H7 (cell line): ENCODE measurements around the gene RAET1E. TPM values are rescaled to one million over a fixed set of nuclear protein-coding genes. Genes with fewer than 3 reads are reported as not detected.
"Not testable (repeated sequence)": the region's sequence is repeated elsewhere in the genome, so short reads cannot be mapped to it uniquely, and the experiment has no call there.

Experiments used
- DNase-seq: peaks from one replicate; pipeline ENCODE4 v3.0.0; 2012
- H3K27me3 ChIP-seq: 2 replicates; pipeline ENCODE4 v1.6.0; 2011; ENCODE audit warnings: mild to moderate bottlenecking, low read length; ENCODE audit not compliant: control insufficient read depth, insufficient read depth
- H3K36me3 ChIP-seq: replicated peaks from 2 replicates; pipeline ENCODE4 v1.5.1; 2011; ENCODE audit warnings: low read length; ENCODE audit not compliant: control insufficient read depth, insufficient read depth
- H3K4me3 ChIP-seq: 2 replicates; pipeline ENCODE4 v1.5.1; 2011; ENCODE audit warnings: low read depth, mild to moderate bottlenecking, control low read depth, low read length, moderate library complexity; ENCODE audit not compliant: insufficient read depth
- total RNA-seq: library from RNA; depleted of rRNA; stranded (reverse); fragments of >200 nt; shearing (Covaris generic); gene quantifications from 2 replicates; pipeline ENCODE4 v1.2.3, GENCODE V29; 2014

RAET1E gene
- total RNA-seq, 1 experiment from 2014 or later, result not detected

DNA sequence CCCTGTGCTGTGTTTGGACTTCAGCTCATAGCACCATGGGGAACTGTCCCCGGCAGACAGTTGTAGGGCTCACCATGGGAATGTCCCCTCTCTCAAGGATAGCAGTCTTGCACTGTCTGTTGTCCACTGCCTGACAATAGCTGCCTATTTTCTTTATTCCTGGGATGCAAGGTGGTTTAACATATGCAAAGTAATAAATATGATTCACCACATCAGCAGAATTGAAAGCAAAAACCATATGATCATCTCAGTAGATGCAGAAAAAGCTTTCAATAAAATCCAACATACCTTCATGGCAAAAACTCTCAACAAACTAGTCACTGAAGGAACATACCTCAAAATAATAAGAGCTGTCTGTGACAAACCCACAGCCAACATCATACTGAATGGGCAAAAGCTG, 20.3 kb downstream of the RAET1E start:
- no peak for DNase-seq
- Histone ChIP-seq H3K4me3 (no peak overlapping the region), H3K27me3 (peaks cover 1% of the 10 kb centered on the region; the same call in 1 of the 2 replicates), H3K36me3 (no peaks in the 10 kb centered on the region)

DNA sequence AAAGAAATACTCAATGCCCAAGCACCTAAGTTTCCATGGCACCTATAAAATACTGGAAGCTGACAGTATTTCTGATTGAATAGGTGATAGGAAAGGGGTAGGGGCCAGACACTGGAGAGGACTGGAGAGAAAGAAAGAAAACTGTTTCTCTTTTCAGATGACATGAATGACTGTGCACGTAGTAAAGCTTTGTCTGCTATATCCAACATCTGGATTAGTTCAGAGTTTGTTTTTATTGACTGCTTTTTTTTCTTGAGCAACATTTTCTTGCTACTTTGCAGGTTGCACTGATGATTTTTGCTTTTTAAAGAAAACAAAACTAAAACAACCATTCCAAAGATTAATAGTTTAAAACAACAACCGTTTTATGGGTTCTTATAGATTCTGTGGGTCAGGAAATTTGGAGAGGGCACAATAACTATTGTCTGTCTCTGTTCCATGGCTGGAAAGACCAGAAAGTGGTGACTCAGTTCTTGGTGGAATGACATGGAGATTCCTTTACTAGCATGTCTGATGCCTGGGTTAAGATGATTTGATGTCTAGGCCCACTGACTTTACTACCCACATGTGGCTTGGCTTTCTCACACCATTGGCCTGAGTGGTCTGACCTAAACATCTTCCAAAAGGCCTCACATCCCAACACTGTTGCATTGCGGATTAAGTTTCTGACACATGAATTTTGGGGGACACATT, 21.5 kb downstream of the RAET1E start:
- Histone ChIP-seq H3K36me3 (no peaks in the 10 kb centered on the region), H3K4me3 (no peak overlapping the region), H3K27me3 (peaks cover 1% of the 10 kb centered on the region; the same call in 1 of the 2 replicates)
- DNase-seq, result no peak

DNA sequence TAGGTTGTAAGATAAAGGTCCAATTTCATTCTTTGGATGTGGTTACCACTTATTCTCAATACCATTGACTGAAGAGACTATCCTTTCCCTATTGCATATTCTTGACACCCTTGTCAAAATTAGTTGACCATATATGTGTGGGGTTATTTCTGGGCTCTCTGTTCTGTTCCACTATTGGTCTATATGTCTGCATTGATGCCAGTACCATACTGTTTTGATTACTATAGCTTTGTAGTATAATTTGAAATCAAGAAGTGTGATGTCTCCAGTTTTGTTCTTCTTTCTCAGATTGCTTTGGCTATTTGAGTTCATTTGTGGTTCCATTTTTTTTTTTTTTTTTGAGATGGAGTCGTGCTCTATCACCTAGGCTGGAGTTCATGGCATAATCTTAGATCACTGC, 25.7 kb downstream of the RAET1E start:
- no peak overlapping the region for H3K4me3 ChIP-seq
- no peaks in the 10 kb centered on the region for H3K27me3 ChIP-seq
- H3K36me3 ChIP-seq, result no peaks in the 10 kb centered on the region
- DNase-seq, result no peak

DNA sequence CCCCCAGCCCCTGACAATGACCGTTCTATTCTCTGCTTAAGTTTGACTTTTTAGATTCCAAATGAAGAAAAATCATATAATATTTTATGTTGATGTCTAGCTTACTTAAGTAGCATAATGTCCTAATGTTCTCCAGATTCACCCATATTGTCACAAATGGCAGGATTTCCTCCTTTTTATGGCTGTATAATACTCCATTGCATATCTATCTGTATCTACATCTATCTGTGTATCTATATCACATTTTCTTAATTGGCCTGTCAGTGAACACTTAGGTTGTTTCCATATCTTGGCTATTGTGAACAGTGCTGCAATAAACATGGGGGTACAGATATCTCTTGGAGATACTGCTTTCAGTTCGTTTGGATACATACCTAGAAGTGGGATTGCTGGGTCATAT, 26.7 kb downstream of the RAET1E start:
- no peaks in the 10 kb centered on the region for H3K27me3 ChIP-seq
- no peak for DNase-seq
- no peak overlapping the region for H3K4me3 ChIP-seq
- H3K36me3 ChIP-seq, result no peaks in the 10 kb centered on the region

DNA sequence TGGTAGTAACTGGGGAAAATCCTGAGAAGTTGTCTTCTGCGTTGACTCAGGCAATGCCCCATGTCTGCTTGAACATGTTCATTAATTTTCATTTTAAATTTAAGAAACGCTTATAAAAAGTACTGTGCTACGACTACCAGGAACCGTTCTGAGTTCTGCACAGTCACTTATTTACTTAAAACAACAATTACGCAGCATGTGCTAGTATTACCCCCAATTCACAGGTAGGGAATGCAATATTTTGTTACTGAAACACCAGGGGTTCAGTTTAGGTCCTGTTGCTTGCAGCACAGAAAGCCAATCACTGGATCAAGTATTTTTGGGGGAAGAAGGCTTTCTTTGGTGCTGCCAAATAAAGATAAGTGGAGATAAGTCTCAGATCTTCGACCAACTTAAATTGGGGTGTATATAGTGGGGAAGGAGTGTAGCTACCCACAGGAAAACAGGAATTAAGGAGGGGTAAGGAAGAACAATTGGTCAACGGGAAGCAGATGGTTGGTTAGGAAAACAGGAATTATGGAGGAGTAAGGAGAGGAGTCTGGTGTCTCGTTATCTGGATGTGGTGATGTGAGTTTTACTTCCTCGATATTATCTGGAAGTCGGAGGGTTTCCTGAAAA, 28.5 kb downstream of the RAET1E start:
- Histone ChIP-seq H3K4me3 (no peak overlapping the region), H3K36me3 (no peaks in the 10 kb centered on the region), H3K27me3 (no peaks in the 10 kb centered on the region)
- DNase-seq, result no peak

DNA sequence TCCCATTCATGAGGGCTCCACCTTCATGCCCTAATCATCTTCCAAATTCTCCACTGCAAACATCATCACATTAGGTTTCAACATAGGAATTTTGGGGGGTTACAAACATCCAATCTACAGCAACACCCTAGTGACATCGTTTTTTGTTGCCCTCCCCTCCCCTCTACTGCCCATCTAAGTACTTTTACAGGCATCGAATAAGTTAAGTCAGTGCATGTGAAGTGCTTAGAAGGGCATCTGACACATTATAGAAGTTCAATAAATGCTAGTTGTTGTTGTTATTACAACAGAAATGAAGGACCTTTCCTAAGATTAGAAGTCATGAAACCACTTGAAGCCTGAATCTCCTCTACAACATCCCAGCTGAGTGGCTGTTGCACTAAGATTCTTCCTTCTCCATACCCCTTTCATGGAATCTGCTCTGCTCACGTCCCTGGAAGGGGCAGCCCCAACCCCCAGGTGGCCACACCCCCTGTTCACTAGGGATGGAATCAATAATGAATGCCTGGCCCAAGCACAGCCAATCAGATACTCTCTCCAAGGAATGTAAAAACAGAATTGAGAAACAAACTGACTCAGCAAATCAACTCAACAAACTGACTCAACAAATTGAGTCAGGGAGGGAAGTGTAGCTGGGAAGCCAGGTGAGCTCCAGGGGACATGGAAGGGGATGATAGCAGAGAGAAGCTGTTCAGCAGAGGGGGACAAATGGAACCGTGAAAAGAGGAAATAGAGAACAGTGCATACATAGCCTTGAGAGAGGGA, 29.9 kb downstream of the RAET1E start:
- no peak overlapping the region for H3K4me3 ChIP-seq
- no peaks in the 10 kb centered on the region for H3K36me3 ChIP-seq
- H3K27me3 ChIP-seq, result peaks cover 5% of the 10 kb centered on the region; the same call in 1 of the 2 replicates
- peak; percentile 87 for DNase-seq

DNA sequence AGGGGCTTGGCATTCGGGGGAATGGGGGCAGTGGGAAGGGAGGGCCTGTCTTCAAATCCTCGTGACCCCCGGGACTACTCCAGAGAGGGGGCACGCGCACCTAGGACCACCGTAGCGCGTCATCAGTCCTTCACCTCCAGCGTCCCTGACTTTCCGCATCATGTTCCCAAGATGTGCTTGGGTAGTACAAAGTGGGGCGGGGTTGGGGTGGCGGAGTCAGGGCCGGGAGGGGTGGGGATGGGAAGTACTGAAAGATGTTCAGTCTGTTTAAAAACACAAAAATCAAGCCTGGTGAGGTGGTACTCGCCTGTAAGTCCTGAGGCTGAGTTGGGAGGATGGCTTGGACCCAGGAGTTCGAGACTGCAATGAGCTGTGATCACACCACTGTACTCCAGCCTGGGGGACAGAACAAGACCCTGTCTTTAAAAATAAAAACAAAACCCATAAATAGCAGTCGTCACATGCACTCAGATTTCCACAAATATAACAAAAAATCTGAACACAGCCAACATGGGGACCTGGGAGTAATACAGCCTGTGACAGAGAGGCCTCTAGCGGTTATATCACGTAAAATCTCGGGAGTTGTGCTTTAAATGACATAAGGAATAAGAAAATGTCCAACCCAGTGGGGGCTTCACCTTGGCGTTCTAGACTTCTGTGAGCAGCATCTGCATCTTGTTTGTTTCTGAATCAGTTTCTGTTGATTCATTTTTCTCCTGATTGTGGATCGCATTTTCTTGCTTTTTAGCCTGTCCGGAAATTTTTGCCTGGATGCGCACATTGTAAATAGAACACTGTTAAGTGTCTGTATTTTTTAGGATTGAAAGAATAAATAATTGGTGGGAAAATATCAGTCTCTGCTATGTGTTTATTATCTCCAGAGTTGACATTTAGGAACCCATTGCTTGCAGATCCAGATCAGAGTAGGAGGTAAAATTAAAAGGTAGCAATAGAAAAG, 33.1 kb downstream of the RAET1E start:
- H3K4me3 ChIP-seq, result peak overlapping the region; percentile 73
- no peaks in the 10 kb centered on the region for H3K36me3 ChIP-seq
- peak; percentile 53 for DNase-seq
- H3K27me3 ChIP-seq, result peaks cover 15% of the 10 kb centered on the region

DNA sequence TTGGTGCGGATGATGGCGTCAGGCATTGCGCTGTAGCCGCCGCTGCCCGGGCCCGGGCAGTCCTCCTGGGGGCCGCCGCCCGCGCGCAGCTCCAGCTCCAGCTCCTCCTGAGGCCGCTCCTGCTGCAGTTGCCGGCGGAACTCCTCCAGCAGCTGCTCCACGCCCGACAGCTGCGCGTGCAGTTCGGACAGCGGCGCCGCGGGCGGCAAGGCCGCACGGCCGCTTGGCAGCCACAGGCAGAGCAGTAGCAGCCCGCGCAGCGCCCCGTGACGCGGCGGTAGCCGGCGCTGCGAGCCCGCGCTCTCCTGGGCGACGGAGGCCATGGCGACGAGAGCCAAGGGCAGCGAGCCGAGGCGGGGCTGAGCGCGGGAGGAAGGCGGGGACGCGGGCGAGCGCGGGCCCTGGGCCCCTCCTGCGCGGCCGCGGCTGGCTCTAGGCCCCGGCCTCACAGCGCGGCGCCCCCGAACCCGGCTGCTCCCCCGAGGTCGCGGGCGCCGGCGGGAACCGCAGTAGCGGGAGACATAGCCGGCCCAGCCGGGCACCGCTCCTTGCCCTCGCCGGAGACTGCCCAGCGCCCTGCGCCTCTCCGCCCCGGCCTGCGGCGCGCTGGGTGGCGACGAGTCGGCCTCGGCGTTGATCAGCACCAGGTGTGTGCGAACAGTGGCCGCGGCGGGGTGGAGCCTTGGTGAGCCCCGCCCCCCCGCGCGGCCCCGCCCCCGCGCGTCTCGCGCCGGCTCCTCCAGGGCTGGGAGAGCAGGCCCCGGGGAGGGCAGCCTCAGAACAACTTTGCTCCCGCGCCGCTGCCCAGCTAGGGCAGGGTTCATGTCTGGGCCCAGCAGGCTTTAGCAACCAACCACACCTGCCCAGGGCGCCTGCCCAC, 34.0 kb downstream of the RAET1E start, which contains the start of gene LRP11:
Gene LRP11 (minus strand): TSS at position 662 of the 880 bp plus-strand sequence. CDS start 339 bp downstream, at position 323.
- Histone ChIP-seq H3K36me3 (no peaks in the 10 kb centered on the region), H3K27me3 (peaks cover 15% of the 10 kb centered on the region), H3K4me3 (peak within 1 kb of the TSS; percentile 73)
- DNase-seq, result peak; percentile 98

DNA sequence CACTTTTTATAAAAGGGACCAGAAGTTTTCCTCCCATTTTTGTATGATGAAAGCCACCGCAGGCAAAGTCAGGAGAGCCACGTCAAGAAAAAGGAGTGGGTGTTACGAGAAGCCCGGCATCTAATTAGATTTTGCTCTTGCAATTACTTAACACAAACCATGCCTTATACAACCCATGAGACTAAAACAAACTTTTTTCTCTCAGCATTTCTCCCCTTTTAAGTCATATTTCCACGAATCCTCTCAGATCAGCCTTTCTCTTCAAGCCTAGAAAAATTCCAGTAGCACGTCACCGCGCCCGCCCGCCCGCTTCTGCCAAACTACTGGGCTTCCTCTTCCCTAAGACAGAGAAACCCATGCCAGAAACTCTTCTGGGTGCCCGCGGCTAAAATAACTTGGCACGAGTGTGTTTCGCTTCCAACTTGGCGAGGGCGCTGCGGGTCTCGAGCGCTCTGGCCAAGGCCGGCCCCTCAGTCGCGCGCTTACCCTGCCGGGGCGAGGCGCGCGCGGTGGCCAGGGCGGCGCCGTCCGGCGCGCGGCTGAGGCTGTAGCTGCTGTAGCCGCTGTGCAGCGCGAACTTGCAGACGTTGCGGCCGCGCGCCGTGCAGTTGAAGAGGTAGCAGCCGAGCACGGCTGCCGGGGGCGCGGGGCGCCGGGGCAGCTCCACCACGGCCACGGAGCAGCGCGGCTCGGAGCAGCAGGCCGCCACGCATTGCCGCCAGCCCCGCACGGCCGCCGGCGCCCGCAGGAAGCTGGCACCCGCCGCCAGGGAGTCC, 34.8 kb downstream of the RAET1E start:
- Histone ChIP-seq H3K27me3 (peaks cover 15% of the 10 kb centered on the region), H3K36me3 (no peaks in the 10 kb centered on the region), H3K4me3 (peak overlapping the region; percentile 73)
- DNase-seq, result peak; percentile 82

DNA sequence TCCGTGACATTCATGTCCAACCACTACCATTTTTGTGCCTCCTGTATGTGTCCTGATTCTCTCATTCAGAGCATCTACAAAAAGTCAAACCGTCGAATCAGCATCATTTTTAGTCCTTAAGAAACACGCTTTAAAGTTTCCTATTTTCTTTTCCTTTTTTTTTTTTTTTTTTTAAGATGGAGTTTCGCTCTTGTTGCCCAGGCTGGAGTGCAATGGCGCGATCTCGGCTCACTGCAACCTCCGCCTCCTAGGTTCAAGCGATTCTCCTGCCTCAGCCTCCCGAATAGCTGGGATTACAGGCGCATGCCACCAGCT, 35.5 kb downstream of the RAET1E start:
- H3K4me3 ChIP-seq, DNase-seq: not testable (repeated sequence)

DNA sequence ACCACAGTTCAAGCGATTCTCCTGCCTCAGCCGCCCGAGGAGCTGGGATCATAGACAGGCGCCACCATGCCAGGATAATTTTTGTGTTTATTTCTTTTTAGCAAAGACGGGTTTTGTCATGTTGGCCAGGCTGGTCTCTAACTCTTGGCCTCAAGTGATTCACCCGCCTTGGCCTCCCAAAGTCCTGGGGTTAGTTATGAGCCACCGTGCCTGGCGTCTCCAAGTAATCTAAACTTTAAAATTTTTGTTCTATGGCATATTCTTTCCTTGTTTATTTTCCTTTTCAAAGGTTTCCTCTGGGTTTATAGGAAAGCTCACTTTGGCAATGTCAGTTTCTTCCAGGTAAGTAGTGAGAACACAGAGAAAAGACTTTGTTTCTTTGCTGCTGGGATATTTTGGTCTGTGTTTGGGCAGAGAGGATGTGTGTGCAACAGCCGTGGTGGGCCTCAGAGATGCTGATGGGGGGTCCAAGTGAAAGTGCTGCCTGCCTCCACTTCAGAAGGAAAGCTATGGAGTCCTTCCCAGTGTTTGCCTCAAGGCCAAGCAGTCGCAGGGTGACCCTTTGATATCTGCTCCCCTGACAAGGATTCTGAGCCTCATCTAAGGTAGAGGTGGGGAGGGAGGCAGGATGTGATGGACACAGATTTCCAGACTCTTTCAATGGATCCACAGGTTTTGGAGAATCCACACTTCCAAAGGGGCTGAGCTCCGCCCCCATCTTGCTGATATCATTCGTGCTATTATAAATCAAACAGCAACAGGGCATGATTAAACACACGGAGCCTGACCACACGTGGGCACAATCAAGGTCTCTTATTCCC, 36.1 kb downstream of the RAET1E start:
- Histone ChIP-seq H3K36me3 (no peaks in the 10 kb centered on the region), H3K4me3 (no peak overlapping the region), H3K27me3 (peaks cover 15% of the 10 kb centered on the region)
- DNase-seq, result no peak

More for the DNA sequence above, 35.5 kb downstream of the RAET1E start:
- not testable (repeated sequence) for H3K36me3 ChIP-seq
- peaks cover 15% of the 10 kb centered on the region for H3K27me3 ChIP-seq

DNA sequence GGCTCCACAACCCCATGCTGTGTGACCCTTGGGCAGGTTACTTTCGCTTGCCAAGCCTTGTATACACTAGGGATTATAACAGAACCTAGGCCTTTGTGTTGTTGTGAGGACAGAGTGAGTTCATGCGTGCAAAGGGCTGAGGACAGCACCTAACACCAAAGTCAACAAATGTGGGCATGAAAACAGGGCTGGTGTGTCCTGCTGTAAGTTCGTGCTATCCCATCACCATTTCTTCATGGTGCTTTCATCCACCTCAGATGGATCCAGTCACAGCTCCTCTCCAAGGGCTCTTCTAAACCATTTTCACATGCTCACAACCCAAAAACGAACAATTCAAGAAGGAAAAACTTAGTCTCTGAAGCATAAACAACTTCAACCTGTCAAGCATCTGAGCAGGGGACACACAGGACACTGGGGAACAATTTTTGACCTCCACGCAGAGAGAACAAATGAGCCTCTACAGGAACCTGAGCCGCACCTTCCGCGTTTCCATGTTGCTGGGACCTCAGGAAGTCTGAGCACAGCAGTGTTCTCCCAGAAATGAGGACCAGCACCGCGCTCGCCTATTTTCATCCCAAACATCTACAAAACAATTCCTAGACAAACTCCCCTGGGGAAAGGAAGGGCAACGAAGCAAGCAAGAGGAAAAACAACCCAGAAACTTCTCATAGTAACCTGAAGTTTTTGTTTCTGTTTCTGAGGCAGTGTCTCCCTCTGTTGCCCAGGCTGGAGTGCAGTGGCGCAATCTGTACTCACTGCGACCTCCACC, 36.9 kb downstream of the RAET1E start:
- H3K4me3 ChIP-seq, result no peak overlapping the region
- H3K27me3 ChIP-seq, result peaks cover 15% of the 10 kb centered on the region
- DNase-seq, result no peak

More for the DNA sequence above, 36.9 kb downstream of the RAET1E start:
- H3K36me3 ChIP-seq, result no peaks in the 10 kb centered on the region
